ENCODE results near the gene HUS1.
"Not testable (repeated sequence)": the region's sequence is repeated elsewhere in the genome, so short reads cannot be mapped to it uniquely, and the experiment has no call there.

Gene HUS1

GRCh38 chr7:48004638-48005037, 25.2 kb upstream of the HUS1 start:
- Histone ChIP-seq H4K20me1 (no peaks in the 10 kb centered on the region), H3K4me1 (peaks cover 32% of the 10 kb centered on the region), H3K27me3 (no peaks in the 10 kb centered on the region), H3K9me3 (peaks cover 8% of the 10 kb centered on the region), H3K4me3 (peak overlapping the region; percentile 41; the same call in 1 of the 2 replicates), H3K4me2 (peak overlapping the region; percentile 95), H3K36me3 (no peaks in the 10 kb centered on the region), H3K9ac (peak overlapping the region; percentile 69), H3K27ac (peak overlapping the region; percentile 81)
- TF ChIP-seq Cebpa-rat (IDR thresholded peaks at IDR 0.05): no peak

GRCh38 chr7:48004032-48004431, 24.6 kb upstream of the HUS1 start:
- H3K36me3 ChIP-seq: no peaks in the 10 kb centered on the region
- peak overlapping the region; percentile 95 for H3K4me2 ChIP-seq
- H4K20me1 ChIP-seq: no peaks in the 10 kb centered on the region
- H3K4me1 ChIP-seq: peaks cover 32% of the 10 kb centered on the region
- peak overlapping the region; percentile 41; the same call in 1 of the 2 replicates for H3K4me3 ChIP-seq
- no peak for TF ChIP-seq Cebpa-rat (IDR thresholded peaks at IDR 0.05)
- peak overlapping the region; percentile 81 for H3K27ac ChIP-seq
- H3K9ac ChIP-seq: peak overlapping the region; percentile 69
- no peaks in the 10 kb centered on the region for H3K27me3 ChIP-seq
- H3K9me3 ChIP-seq: peaks cover 8% of the 10 kb centered on the region

- not testable (repeated sequence) for H4K20me1 ChIP-seq, H3K9me3 ChIP-seq, H3K9ac ChIP-seq, H3K27ac ChIP-seq, H3K36me3 ChIP-seq, H3K4me3 ChIP-seq, H3K27me3 ChIP-seq, H3K4me2 ChIP-seq
- H3K4me1 ChIP-seq: peaks cover 22% of the 10 kb centered on the region
These were observed 20.7 kb upstream of the HUS1 start for GRCh38 chr7:48000164-48000563.

- Histone ChIP-seq H3K27ac (no peak overlapping the region), H3K9ac (no peak overlapping the region), H3K9me3 (peaks cover 8% of the 10 kb centered on the region), H3K4me2 (no peak overlapping the region), H4K20me1 (no peaks in the 10 kb centered on the region), H3K27me3 (no peaks in the 10 kb centered on the region), H3K4me1 (peaks cover 14% of the 10 kb centered on the region), H3K4me3 (no peak overlapping the region), H3K36me3 (no peaks in the 10 kb centered on the region)
- no peak for TF ChIP-seq Cebpa-rat (IDR thresholded peaks at IDR 0.05)
These were observed 20.0 kb upstream of the HUS1 start for GRCh38 chr7:47999413-47999812.

- Histone ChIP-seq H3K9me3 (no peaks in the 10 kb centered on the region), H3K4me3 (peak overlapping the region; percentile 67), H3K27me3 (no peaks in the 10 kb centered on the region), H3K4me2 (peak overlapping the region; percentile 76), H4K20me1 (no peaks in the 10 kb centered on the region), H3K36me3 (no peaks in the 10 kb centered on the region), H3K27ac (peak overlapping the region; percentile 86), H3K9ac (peak overlapping the region; percentile 77), H3K4me1 (peaks cover 18% of the 10 kb centered on the region)
- no peak for TF ChIP-seq Cebpa-rat (IDR thresholded peaks at IDR 0.05)
These were observed 13.0 kb upstream of the HUS1 start for GRCh38 chr7:47992446-47992845.

- Histone ChIP-seq H3K9ac (peak overlapping the region; percentile 77), H3K4me2 (peak overlapping the region; percentile 76), H3K36me3 (no peaks in the 10 kb centered on the region), H3K27ac (peak overlapping the region; percentile 86), H3K27me3 (no peaks in the 10 kb centered on the region), H3K4me1 (peaks cover 18% of the 10 kb centered on the region), H4K20me1 (no peaks in the 10 kb centered on the region), H3K9me3 (no peaks in the 10 kb centered on the region), H3K4me3 (peak overlapping the region; percentile 67)
- TF ChIP-seq Cebpa-rat (IDR thresholded peaks at IDR 0.05): no peak
These were observed 12.4 kb upstream of the HUS1 start for GRCh38 chr7:47991741-47992311.

- H3K9me3 ChIP-seq: no peaks in the 10 kb centered on the region
- peak overlapping the region; percentile 86 for H3K27ac ChIP-seq
- H3K36me3 ChIP-seq: no peaks in the 10 kb centered on the region
- peak overlapping the region; percentile 77 for H3K9ac ChIP-seq
- peaks cover 18% of the 10 kb centered on the region for H3K4me1 ChIP-seq
- TF ChIP-seq Cebpa-rat (IDR thresholded peaks at IDR 0.05): no peak
- no peaks in the 10 kb centered on the region for H4K20me1 ChIP-seq
- no peaks in the 10 kb centered on the region for H3K27me3 ChIP-seq
- peak overlapping the region; percentile 76 for H3K4me2 ChIP-seq
- peak overlapping the region; percentile 67 for H3K4me3 ChIP-seq
These were observed 11.9 kb upstream of the HUS1 start for GRCh38 chr7:47991270-47991669.

- no peak for TF ChIP-seq Cebpa-rat (IDR thresholded peaks at IDR 0.05)
- H3K36me3 ChIP-seq: no peaks in the 10 kb centered on the region
- H3K27me3 ChIP-seq: no peaks in the 10 kb centered on the region
- no peak overlapping the region for H3K27ac ChIP-seq
- H3K9me3 ChIP-seq: no peaks in the 10 kb centered on the region
- no peaks in the 10 kb centered on the region for H4K20me1 ChIP-seq
- no peak overlapping the region for H3K4me3 ChIP-seq
- no peak overlapping the region for H3K9ac ChIP-seq
- peaks cover 18% of the 10 kb centered on the region for H3K4me1 ChIP-seq
- no peak overlapping the region for H3K4me2 ChIP-seq
These were observed 11.2 kb upstream of the HUS1 start for GRCh38 chr7:47990592-47990991.

GRCh38 chr7:47989607-47990400, 10.4 kb upstream of the HUS1 start:
- H3K27ac ChIP-seq, H3K36me3 ChIP-seq, H3K9ac ChIP-seq, H4K20me1 ChIP-seq, H3K9me3 ChIP-seq, H3K27me3 ChIP-seq, H3K4me3 ChIP-seq, H3K4me2 ChIP-seq: not testable (repeated sequence)
- peaks cover 18% of the 10 kb centered on the region for H3K4me1 ChIP-seq

- H3K27ac ChIP-seq: no peak overlapping the region
- H3K4me3 ChIP-seq: no peak overlapping the region
- H3K4me2 ChIP-seq: no peak overlapping the region
- peaks cover 18% of the 10 kb centered on the region for H3K4me1 ChIP-seq
- no peak for TF ChIP-seq Cebpa-rat (IDR thresholded peaks at IDR 0.05)
- no peak overlapping the region for H3K9ac ChIP-seq
- H3K9me3 ChIP-seq: no peaks in the 10 kb centered on the region
- H3K36me3 ChIP-seq: no peaks in the 10 kb centered on the region
- H3K27me3 ChIP-seq: no peaks in the 10 kb centered on the region
- no peaks in the 10 kb centered on the region for H4K20me1 ChIP-seq
These were observed 9.3 kb upstream of the HUS1 start for GRCh38 chr7:47988496-47989386.
